ENCODE data around the gene CDH2. TPM values are rescaled to one million over a fixed set of nuclear protein-coding genes. Genes with fewer than 3 reads are reported as not detected.

Gene CDH2
- total RNA-seq, 4 donors from 2014 or later: 0.20 to 4.4 (median 1.1) TPM; not detected in 1

DNA sequence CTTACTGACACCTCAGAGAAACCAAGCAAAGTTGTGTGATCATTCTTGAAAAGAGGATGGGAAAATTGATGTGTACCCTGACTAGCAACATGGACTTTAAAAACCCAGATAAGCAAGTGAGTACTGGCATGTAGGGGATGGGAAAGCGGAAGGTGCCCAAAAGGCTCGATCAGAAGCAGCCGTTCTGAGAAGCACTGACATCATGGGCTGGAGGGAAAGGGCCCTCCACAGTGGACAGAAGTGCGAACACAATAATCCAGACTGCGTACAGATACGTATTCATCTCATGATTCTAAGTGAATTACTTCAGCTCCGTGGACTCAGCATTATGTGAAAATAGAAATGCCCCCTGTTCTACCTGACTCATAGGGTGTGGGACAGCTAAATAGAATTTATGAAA is 42.2 kb downstream of the CDH2 start:
- no peaks in the 10 kb centered on the region for H3K4me1 ChIP-seq
- H3K27ac ChIP-seq: no peak overlapping the region
- no peak for TF ChIP-seq POLR2A (IDR thresholded peaks at IDR 0.05)
- no peak for TF ChIP-seq POLR2AphosphoS5 (IDR thresholded peaks at IDR 0.05)
- TF ChIP-seq, protein P1, sequence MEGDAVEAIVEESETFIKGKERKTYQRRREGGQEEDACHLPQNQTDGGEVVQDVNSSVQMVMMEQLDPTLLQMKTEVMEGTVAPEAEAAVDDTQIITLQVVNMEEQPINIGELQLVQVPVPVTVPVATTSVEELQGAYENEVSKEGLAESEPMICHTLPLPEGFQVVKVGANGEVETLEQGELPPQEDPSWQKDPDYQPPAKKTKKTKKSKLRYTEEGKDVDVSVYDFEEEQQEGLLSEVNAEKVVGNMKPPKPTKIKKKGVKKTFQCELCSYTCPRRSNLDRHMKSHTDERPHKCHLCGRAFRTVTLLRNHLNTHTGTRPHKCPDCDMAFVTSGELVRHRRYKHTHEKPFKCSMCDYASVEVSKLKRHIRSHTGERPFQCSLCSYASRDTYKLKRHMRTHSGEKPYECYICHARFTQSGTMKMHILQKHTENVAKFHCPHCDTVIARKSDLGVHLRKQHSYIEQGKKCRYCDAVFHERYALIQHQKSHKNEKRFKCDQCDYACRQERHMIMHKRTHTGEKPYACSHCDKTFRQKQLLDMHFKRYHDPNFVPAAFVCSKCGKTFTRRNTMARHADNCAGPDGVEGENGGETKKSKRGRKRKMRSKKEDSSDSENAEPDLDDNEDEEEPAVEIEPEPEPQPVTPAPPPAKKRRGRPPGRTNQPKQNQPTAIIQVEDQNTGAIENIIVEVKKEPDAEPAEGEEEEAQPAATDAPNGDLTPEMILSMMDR (IDR thresholded peaks at IDR 0.05): no peak
- TF ChIP-seq EP300 (IDR thresholded peaks at IDR 0.05; ENCODE audit: low read depth): no peak
- WGBS, 2 donors (ENCODE audit: low coverage in 1 of 2): 80 to 90% methylated on average over 2 to 7 of the region's 7 CpGs
- intact Hi-C loops (cut with DNase I; ENCODE audit: low total_unique reads): loop anchor here (5.0 kb wide), 1 partner anchor 557 kb away; no protein-coding TSS in a partner anchor
- no peak for DNase-seq
- H3K36me3 ChIP-seq: no peaks in the 10 kb centered on the region
- H3K4me3 ChIP-seq: no peak overlapping the region
- in situ Hi-C loops (cut with MboI; ENCODE audit: low pct_ligation_motif_present in 1 of 4, low pct_unique_long_range_greater_than_20kb in 1 of 4, low sequenced_read_pairs in 3 of 4): no loop called here
- H3K9me3 ChIP-seq: no peaks in the 10 kb centered on the region
- no peaks in the 10 kb centered on the region for H3K27me3 ChIP-seq

DNA sequence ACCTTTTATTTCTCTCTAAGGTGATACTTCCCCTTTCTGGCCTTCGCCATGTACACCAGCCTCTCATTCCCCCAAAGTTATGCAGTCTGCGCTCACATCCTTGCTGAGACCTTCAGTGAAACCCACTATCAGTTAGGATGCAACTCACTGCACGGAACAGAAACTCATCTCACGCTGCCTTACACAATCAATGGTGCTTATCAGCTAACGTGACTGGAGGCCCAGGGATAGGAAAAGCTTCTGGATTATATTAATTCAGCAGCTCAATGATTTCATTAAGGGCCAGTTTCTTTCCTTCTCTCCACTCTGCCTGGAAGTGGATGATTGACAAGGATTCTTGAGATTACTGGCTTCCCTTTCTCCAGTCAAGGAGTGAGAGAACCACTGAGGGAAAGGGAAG is 44.8 kb downstream of the CDH2 start:
- Histone ChIP-seq H3K9me3 (no peaks in the 10 kb centered on the region), H3K36me3 (no peaks in the 10 kb centered on the region), H3K4me1 (no peaks in the 10 kb centered on the region), H3K27me3 (no peaks in the 10 kb centered on the region), H3K27ac (no peak overlapping the region), H3K4me3 (no peak overlapping the region)
- intact Hi-C loops (cut with DNase I; ENCODE audit: low total_unique reads): no loop called here
- in situ Hi-C loops (cut with MboI; ENCODE audit: low pct_ligation_motif_present in 1 of 4, low pct_unique_long_range_greater_than_20kb in 1 of 4, low sequenced_read_pairs in 3 of 4): no loop called here
- TF ChIP-seq, protein P1 (IDR thresholded peaks at IDR 0.05): no peak
- TF ChIP-seq EP300 (IDR thresholded peaks at IDR 0.05; ENCODE audit: low read depth) (no peak), POLR2AphosphoS5 (IDR thresholded peaks at IDR 0.05) (no peak), POLR2A (IDR thresholded peaks at IDR 0.05) (no peak)
- DNase-seq: no peak
- WGBS, 2 donors (ENCODE audit: low coverage in 1 of 2): 79% methylated on average over 5 of the region's 5 CpGs; no CpG with 5 or more reads in 1 of the 2 donors

DNA sequence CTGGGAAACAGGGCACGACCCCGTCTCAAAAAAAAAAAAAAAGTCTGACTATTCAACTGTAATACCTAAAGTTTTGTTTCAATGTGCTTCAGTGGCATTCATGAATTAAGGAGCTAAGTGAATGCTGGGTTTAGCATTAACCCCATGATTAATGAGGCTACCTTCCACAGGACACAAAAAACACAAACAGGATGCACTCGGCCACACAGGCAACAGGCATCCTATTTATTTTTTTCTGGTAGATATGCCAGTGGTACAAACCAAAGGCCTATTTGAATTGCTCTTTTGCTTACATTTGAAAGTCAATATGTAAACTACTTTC is 48.3 kb downstream of the CDH2 start:
- intact Hi-C loops (cut with DNase I; ENCODE audit: low total_unique reads) (no loop called here), in situ Hi-C loops (cut with MboI; ENCODE audit: low pct_ligation_motif_present in 1 of 4, low pct_unique_long_range_greater_than_20kb in 1 of 4, low sequenced_read_pairs in 3 of 4) (loop anchor here in 1 of 4 donors (10.0 kb wide), 1 partner anchor 56 kb away; no protein-coding TSS in a partner anchor)
- Histone ChIP-seq H3K36me3 (no peaks in the 10 kb centered on the region), H3K9me3 (no peaks in the 10 kb centered on the region), H3K4me1 (no peaks in the 10 kb centered on the region), H3K4me3 (no peak overlapping the region), H3K27me3 (no peaks in the 10 kb centered on the region), H3K27ac (no peak overlapping the region)
- WGBS, 2 donors (ENCODE audit: low coverage in 1 of 2): 85 to 100% methylated on average over 1 to 3 of the region's 3 CpGs
- DNase-seq: no peak
- TF ChIP-seq POLR2AphosphoS5 (IDR thresholded peaks at IDR 0.05) (no peak), POLR2A (IDR thresholded peaks at IDR 0.05) (no peak), EP300 (IDR thresholded peaks at IDR 0.05; ENCODE audit: low read depth) (no peak)
- TF ChIP-seq, protein P1 (IDR thresholded peaks at IDR 0.05): no peak

DNA sequence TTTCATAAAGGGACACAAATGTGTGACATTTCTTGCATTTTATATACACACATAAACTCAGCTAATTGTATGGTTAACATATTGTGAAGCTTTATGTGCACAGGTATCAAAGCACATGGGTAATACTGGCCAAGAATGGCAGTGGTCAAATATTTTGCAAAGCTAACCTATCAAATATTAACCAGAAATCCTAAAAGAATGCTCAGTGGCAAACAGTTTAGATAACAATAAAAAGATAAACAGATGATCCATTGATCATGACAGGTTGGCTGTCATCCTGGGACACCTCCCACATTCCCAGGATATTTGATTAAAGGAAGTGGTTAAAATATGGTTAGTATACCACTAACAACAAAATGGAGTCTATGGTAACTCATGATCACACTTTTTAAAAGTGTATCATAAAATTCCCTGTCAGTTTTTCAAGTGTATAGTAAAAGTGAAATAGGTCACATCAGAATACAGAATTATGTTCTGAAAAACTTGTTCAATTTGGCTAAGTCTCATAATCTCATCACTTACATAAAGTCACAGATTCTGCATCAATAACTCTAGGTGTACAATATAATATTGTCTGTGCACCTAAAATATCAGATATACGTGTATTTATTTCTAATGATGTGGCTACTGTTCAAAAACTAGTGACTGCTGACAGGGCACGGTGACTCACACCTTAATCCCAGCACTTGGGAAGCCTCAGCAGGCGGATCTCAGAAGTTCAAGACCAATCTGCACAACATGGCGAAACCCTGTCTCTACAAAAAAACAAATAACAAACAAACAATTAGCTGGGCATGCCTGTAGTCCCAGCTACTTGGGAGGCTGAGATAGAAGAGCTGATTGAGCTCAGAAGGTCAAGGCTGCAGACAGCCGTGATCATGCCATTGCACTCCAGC is 48.9 kb downstream of the CDH2 start:
- WGBS, 2 donors (ENCODE audit: low coverage in 1 of 2): 58 to 77% methylated on average over 4 to 5 of the region's 5 CpGs
- intact Hi-C loops (cut with DNase I; ENCODE audit: low total_unique reads): no loop called here
- Histone ChIP-seq H3K9me3 (no peaks in the 10 kb centered on the region), H3K4me1 (no peaks in the 10 kb centered on the region), H3K27ac (no peak overlapping the region), H3K27me3 (no peaks in the 10 kb centered on the region), H3K4me3 (no peak overlapping the region), H3K36me3 (no peaks in the 10 kb centered on the region)
- in situ Hi-C loops (cut with MboI; ENCODE audit: low pct_ligation_motif_present in 1 of 4, low pct_unique_long_range_greater_than_20kb in 1 of 4, low sequenced_read_pairs in 3 of 4): loop anchor here in 1 of 4 donors (10.0 kb wide), 1 partner anchor 57 kb away; no protein-coding TSS in a partner anchor
- no peak for TF ChIP-seq EP300 (IDR thresholded peaks at IDR 0.05; ENCODE audit: low read depth)
- TF ChIP-seq POLR2AphosphoS5 (IDR thresholded peaks at IDR 0.05): no peak
- TF ChIP-seq, protein P1 (IDR thresholded peaks at IDR 0.05): no peak
- TF ChIP-seq POLR2A (IDR thresholded peaks at IDR 0.05): no peak
- DNase-seq: no peak

Data from transverse colon (tissue), 4 donors.